HG03558 (cell line): ENCODE data around the gene PCDH9.

Experiments used
- ATAC-seq: cut with Tn5 transposase; IDR thresholded peaks from one replicate; pipeline ENCODE4 v1.9.1; 2021; ENCODE audit warnings: moderate number of reproducible peaks; ENCODE audit not compliant: unreplicated experiment; ENCODE audit errors: extremely low read depth

The PCDH9 gene

GRCh38 chr13:66859934-66860877 lies 369.9 kb downstream of the PCDH9 start:
- ATAC-seq = no peak

- ATAC-seq = no peak
Measured at GRCh38 chr13:66859078-66859477, 371.1 kb downstream of the PCDH9 start.

GRCh38 chr13:66858163-66858562 lies 372.0 kb downstream of the PCDH9 start:
- no peak for ATAC-seq

- no peak for ATAC-seq
Measured at GRCh38 chr13:66855131-66855530, 375.0 kb downstream of the PCDH9 start.

GRCh38 chr13:66853564-66853963 lies 376.6 kb downstream of the PCDH9 start:
- no peak for ATAC-seq

GRCh38 chr13:66849706-66850105 lies 380.4 kb downstream of the PCDH9 start:
- no peak for ATAC-seq

GRCh38 chr13:66847541-66847940 lies 382.6 kb downstream of the PCDH9 start:
- no peak for ATAC-seq

GRCh38 chr13:66845393-66845792 lies 384.7 kb downstream of the PCDH9 start:
- no peak for ATAC-seq

GRCh38 chr13:66844933-66845332 lies 385.2 kb downstream of the PCDH9 start:
- no peak for ATAC-seq

- ATAC-seq = no peak
Measured at GRCh38 chr13:66842766-66843165, 387.4 kb downstream of the PCDH9 start.

- ATAC-seq = no peak
Measured at GRCh38 chr13:66840621-66841020, 389.5 kb downstream of the PCDH9 start.

- no peak for ATAC-seq
Measured at GRCh38 chr13:66837246-66837645, 392.9 kb downstream of the PCDH9 start.

GRCh38 chr13:66835040-66835628 lies 395.0 kb downstream of the PCDH9 start:
- no peak for ATAC-seq

GRCh38 chr13:66830940-66831716 lies 399.0 kb downstream of the PCDH9 start:
- no peak for ATAC-seq

GRCh38 chr13:66829803-66830202 lies 400.3 kb downstream of the PCDH9 start:
- ATAC-seq = no peak

- no peak for ATAC-seq
Measured at GRCh38 chr13:66826398-66826797, 403.7 kb downstream of the PCDH9 start.

GRCh38 chr13:66821551-66821950 lies 408.6 kb downstream of the PCDH9 start:
- ATAC-seq = no peak

GRCh38 chr13:66811455-66811854 lies 418.7 kb downstream of the PCDH9 start:
- no peak for ATAC-seq

GRCh38 chr13:66809485-66809884 lies 420.7 kb downstream of the PCDH9 start:
- no peak for ATAC-seq

GRCh38 chr13:66807251-66807650 lies 422.9 kb downstream of the PCDH9 start:
- ATAC-seq = no peak

- ATAC-seq = no peak
Measured at GRCh38 chr13:66805657-66806056, 424.5 kb downstream of the PCDH9 start.
